ENCODE results near the gene NUAK1. TPM values are rescaled to one million over a fixed set of nuclear protein-coding genes. Genes with fewer than 3 reads are reported as not detected.

The NUAK1 gene
- total RNA-seq, 2 donors from 2014 or later: 5.3 to 9.1 TPM

DNA sequence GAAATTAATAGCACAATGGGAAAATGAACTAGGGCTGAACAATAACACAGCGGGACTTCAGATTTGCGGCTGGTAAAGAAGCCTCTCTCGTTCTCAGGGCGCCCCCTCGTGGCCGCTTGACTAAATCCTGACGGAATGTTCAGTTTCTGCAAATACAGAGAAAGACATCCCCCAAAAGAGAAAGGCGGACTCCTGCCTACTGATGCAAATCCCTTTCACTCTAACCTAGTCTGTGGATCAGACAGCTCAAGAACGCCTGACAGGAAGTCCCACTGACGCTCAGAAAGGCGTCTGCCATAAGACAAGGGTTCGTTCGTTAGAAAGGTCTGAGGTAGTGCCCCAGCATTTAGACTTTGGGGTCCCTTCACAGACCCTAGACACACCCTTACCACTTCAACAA is 2.5 kb downstream of the NUAK1 start:
- WGBS, 2 donors: 7 to 8% methylated on average over 13 of the region's 13 CpGs
- Histone ChIP-seq H3K9me3 (no peaks in the 10 kb centered on the region), H3K27ac (peak overlapping the region in 2 of 4 donors; percentile 4 to 15), H3K27me3 (no peaks in the 10 kb centered on the region), H3K4me3 (no peak overlapping the region), H3K36me3 (replicated peaks in 1 of 2; ENCODE audit: insufficient read depth in 1 of 2, low read depth in 2 of 2) (no peaks in the 10 kb centered on the region), H3K4me1 (peaks cover 48% of the 10 kb centered on the region)
- TF ChIP-seq, protein P1, sequence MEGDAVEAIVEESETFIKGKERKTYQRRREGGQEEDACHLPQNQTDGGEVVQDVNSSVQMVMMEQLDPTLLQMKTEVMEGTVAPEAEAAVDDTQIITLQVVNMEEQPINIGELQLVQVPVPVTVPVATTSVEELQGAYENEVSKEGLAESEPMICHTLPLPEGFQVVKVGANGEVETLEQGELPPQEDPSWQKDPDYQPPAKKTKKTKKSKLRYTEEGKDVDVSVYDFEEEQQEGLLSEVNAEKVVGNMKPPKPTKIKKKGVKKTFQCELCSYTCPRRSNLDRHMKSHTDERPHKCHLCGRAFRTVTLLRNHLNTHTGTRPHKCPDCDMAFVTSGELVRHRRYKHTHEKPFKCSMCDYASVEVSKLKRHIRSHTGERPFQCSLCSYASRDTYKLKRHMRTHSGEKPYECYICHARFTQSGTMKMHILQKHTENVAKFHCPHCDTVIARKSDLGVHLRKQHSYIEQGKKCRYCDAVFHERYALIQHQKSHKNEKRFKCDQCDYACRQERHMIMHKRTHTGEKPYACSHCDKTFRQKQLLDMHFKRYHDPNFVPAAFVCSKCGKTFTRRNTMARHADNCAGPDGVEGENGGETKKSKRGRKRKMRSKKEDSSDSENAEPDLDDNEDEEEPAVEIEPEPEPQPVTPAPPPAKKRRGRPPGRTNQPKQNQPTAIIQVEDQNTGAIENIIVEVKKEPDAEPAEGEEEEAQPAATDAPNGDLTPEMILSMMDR (IDR thresholded peaks at IDR 0.05): peak; percentile 72 to 87 (median 80)
- peak in 1 of 3 donors; percentile 40 for TF ChIP-seq POLR2A (IDR thresholded peaks at IDR 0.05)
- ATAC-seq: no peak
- peak; percentile 82 to 89 (median 86) for DNase-seq
- intact Hi-C loops (cut with DNase I): loop anchor here (10.0 kb wide), 1 partner anchor 711 kb away; no protein-coding TSS in a partner anchor

DNA sequence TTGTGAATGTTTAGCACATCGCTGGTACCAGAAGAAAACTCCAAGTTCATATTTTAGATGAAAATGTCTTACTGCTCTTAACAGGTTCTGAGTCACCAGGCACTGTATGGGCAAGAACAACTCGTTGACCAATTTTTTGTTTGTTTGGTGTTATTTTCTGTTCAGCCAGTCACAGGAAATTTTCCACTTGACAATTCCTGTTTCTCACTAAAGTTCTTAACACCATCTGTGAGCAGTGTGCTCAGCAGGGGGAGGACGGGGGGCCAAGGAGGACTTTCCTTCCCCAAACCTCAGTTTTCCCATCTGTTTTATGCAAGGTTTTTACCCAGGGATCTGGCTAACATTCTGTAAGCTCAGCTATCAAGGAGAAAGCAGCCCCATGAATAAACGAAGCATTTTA is 3.0 kb downstream of the NUAK1 start:
- peaks cover 48% of the 10 kb centered on the region for H3K4me1 ChIP-seq
- no peaks in the 10 kb centered on the region for H3K9me3 ChIP-seq
- intact Hi-C loops (cut with DNase I): loop anchor here (10.0 kb wide), 1 partner anchor 711 kb away; no protein-coding TSS in a partner anchor
- no peaks in the 10 kb centered on the region for H3K36me3 ChIP-seq (replicated peaks in 1 of 2; ENCODE audit: insufficient read depth in 1 of 2, low read depth in 2 of 2)
- no peak overlapping the region for H3K4me3 ChIP-seq
- H3K27me3 ChIP-seq: no peaks in the 10 kb centered on the region
- 20 to 22% methylated on average over 4 of the region's 4 CpGs for WGBS, 2 donors
- H3K27ac ChIP-seq: peak overlapping the region in 1 of 4 donors; percentile 15
- DNase-seq (no peak), ATAC-seq (no peak)
- TF ChIP-seq, protein P1 (IDR thresholded peaks at IDR 0.05): no peak
- no peak for TF ChIP-seq POLR2A (IDR thresholded peaks at IDR 0.05)

DNA sequence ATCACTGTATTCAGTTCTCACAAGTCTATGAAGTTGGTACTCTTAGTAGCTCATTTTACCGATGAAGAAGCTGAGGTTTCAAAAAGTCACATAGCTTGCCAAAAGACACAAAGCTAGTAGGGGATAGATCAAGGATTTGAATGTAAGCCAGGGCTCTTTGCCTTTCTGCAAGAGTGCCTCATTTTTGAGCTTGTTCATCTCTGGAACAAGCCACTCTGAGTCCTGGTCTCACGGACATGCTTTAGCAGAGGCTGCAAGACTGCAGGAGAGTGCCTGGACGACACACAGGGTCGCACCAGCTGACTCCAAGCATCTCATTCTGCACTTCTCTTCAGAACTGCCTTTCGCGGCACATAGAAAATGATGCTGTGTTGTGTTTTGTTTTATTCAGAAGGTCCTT is 3.7 kb downstream of the NUAK1 start:
- no peak for TF ChIP-seq POLR2A (IDR thresholded peaks at IDR 0.05)
- TF ChIP-seq, protein P1 (IDR thresholded peaks at IDR 0.05): no peak
- Histone ChIP-seq H3K4me3 (no peak overlapping the region), H3K4me1 (peaks cover 45% of the 10 kb centered on the region), H3K27ac (no peak overlapping the region), H3K27me3 (no peaks in the 10 kb centered on the region), H3K9me3 (no peaks in the 10 kb centered on the region), H3K36me3 (replicated peaks in 1 of 2; ENCODE audit: insufficient read depth in 1 of 2, low read depth in 2 of 2) (no peaks in the 10 kb centered on the region)
- WGBS, 2 donors: 68 to 69% methylated on average over 6 of the region's 6 CpGs
- no peak for ATAC-seq
- DNase-seq: no peak
- intact Hi-C loops (cut with DNase I): loop anchor here (10.0 kb wide), 1 partner anchor 710 kb away; no protein-coding TSS in a partner anchor

DNA sequence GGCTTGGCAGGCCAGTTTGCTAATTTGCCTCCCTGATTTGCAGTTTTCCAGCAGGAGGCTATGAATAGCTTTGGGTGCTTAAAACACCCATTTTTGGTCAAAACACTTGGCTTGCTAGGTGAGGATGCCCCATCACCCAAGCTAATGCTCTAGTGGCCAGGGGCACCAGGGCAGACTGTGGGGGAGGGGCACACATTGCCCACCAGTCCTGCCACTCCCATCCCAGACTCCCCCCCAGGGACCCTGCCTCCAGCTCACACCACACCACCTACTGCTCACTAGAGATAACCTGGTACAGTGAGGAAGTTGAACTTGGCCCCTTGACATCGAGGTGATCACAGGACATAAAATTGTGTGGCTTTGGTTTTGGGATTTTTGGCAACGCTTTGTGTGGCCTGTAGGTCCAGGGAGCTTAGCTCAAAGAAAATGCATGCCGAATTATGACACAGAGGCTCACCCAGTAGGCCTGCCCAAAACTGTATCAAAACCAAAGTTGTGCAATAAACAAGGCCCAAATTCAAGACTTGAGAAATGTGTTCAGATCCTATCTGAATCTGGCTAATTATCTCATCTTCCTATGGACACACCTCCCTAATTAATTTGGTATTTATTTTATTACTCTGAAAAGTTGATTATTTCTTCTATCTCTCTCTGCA is 4.3 kb downstream of the NUAK1 start:
- ATAC-seq (no peak), DNase-seq (no peak)
- H3K9me3 ChIP-seq: no peaks in the 10 kb centered on the region
- TF ChIP-seq, protein P1 (IDR thresholded peaks at IDR 0.05): no peak
- TF ChIP-seq POLR2A (IDR thresholded peaks at IDR 0.05): no peak
- H3K27me3 ChIP-seq: no peaks in the 10 kb centered on the region
- intact Hi-C loops (cut with DNase I): loop anchor here (10.0 kb wide), 1 partner anchor 710 kb away; no protein-coding TSS in a partner anchor
- no peak overlapping the region for H3K4me3 ChIP-seq
- H3K4me1 ChIP-seq: peaks cover 42% of the 10 kb centered on the region
- WGBS, 2 donors: 50 to 54% methylated on average over 3 of the region's 3 CpGs
- no peak overlapping the region for H3K27ac ChIP-seq
- H3K36me3 ChIP-seq (replicated peaks in 1 of 2; ENCODE audit: insufficient read depth in 1 of 2, low read depth in 2 of 2): no peaks in the 10 kb centered on the region
